AG04450 (cell line): ENCODE data around the gene ART3. TPM values are rescaled to one million over a fixed set of nuclear protein-coding genes. Genes with fewer than 3 reads are reported as not detected.

Source experiments
- CTCF ChIA-PET: fragments of 300-600, 350-600 bp; formaldehyde crosslinking; extraction: SDS; loops from one replicate; lab custom pipeline; 2022; ENCODE audit warnings: antibody characterized with exemption, inconsistent platforms; lab: Charles Lee
- POLR2A ChIA-PET: fragments of 350-600 bp; formaldehyde crosslinking; extraction: SDS; loops from one replicate; lab custom pipeline; 2021; ENCODE audit warnings: antibody characterized with exemption, inconsistent platforms; lab: Yijun Ruan, JAX
- DNase-seq: peaks from one replicate; pipeline ENCODE4 v3.0.0-alpha.2; 2011; ENCODE audit warnings: low read depth, low spot score
- H3K27ac ChIP-seq: one replicate; pipeline ENCODE4 v1.5.1; 2012; ENCODE audit warnings: low read depth, low read length, control low read depth
- H3K27me3 ChIP-seq: one replicate; pipeline ENCODE4 v1.6.0; 2012; ENCODE audit warnings: low read length; ENCODE audit not compliant: control insufficient read depth, insufficient read depth
- H3K4me3 ChIP-seq: 2 replicates; pipeline ENCODE4 v1.5.1; 2011; ENCODE audit warnings: mild to moderate bottlenecking, low read depth, low read length, control low read depth
- H3K9me3 ChIP-seq: 2 replicates; pipeline ENCODE4 v1.5.1; 2012; ENCODE audit warnings: low read length; ENCODE audit not compliant: control insufficient read depth, insufficient read depth
- polyA plus RNA-seq: library from polyadenylated mRNA; depleted of rRNA; stranded (reverse); fragments of >200 nt; gene quantifications from 2 replicates; pipeline ENCODE4 v1.2.3, GENCODE V29; 2011
- TF ChIP-seq, protein P1 (sequence below): IDR thresholded peaks from 2 replicates; pipeline ENCODE4 v1.5.1; 2011; ENCODE audit warnings: low read depth, low read length, control low read depth, inconsistent platforms

The ART3 gene
- polyA plus RNA-seq, 1 experiment, result 0.20 TPM

DNA sequence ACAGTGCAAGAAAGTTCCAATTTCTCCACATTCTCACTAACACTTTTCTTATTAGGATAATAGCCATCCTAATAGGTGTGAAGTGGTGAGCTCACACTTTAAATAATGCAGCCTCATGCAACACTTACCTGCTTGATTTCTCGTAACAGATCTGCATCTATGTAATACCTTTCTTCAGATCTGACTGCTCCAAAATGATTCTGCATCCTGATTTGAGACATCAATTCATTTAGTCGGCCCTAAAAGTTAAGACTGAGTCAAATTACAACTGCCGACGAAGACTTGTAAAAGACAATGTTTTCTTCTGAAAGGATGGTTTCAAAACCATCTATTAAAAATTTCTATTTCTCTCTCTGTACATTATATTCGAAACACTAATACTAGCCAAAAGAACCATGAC is 43.0 kb downstream of the ART3 start:
- TF ChIP-seq, protein P1, sequence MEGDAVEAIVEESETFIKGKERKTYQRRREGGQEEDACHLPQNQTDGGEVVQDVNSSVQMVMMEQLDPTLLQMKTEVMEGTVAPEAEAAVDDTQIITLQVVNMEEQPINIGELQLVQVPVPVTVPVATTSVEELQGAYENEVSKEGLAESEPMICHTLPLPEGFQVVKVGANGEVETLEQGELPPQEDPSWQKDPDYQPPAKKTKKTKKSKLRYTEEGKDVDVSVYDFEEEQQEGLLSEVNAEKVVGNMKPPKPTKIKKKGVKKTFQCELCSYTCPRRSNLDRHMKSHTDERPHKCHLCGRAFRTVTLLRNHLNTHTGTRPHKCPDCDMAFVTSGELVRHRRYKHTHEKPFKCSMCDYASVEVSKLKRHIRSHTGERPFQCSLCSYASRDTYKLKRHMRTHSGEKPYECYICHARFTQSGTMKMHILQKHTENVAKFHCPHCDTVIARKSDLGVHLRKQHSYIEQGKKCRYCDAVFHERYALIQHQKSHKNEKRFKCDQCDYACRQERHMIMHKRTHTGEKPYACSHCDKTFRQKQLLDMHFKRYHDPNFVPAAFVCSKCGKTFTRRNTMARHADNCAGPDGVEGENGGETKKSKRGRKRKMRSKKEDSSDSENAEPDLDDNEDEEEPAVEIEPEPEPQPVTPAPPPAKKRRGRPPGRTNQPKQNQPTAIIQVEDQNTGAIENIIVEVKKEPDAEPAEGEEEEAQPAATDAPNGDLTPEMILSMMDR, result no peak
- Histone ChIP-seq H3K27me3 (no peaks in the 10 kb centered on the region), H3K27ac (no peak overlapping the region), H3K4me3 (no peak overlapping the region), H3K9me3 (no peaks in the 10 kb centered on the region)
- POLR2A ChIA-PET, result no interaction called here
- CTCF ChIA-PET, result no interaction called here
- DNase-seq, result no peak

DNA sequence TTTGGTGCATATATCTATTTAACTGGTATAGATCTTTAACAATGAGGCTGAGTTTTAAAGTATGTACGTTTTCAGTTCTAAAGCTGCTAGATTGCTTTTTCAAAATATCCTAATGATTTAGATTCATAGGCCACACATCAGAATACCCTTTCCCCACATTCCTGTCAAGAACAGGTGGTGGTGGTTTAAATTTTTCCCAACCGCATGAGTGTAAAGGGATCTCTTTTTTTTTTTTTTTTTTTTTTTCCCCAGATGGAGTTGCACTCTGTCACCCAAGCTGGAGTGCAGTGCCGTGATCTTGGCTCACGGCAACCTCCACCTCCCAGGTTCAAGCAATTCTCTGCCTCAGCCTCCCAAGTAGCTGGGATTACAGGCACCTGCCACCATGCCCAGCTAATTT is 45.7 kb downstream of the ART3 start:
- H3K27me3 ChIP-seq, result no peaks in the 10 kb centered on the region
- H3K9me3 ChIP-seq, result no peaks in the 10 kb centered on the region
- H3K4me3 ChIP-seq, result no peak overlapping the region
- TF ChIP-seq, protein P1, result no peak
- no peak overlapping the region for H3K27ac ChIP-seq
- ChIA-PET POLR2A (interaction anchor here (0.6 kb wide), 1 partner anchor 129 kb away, joined by 3 read pairs; no protein-coding TSS in a partner anchor), CTCF (interaction anchor here (0.7 kb wide), 2 partner anchors 113 to 187 kb away, joined by 3 to 8 read pairs; partner anchors contain the start of gene CXCL9)
- DNase-seq, result no peak

DNA sequence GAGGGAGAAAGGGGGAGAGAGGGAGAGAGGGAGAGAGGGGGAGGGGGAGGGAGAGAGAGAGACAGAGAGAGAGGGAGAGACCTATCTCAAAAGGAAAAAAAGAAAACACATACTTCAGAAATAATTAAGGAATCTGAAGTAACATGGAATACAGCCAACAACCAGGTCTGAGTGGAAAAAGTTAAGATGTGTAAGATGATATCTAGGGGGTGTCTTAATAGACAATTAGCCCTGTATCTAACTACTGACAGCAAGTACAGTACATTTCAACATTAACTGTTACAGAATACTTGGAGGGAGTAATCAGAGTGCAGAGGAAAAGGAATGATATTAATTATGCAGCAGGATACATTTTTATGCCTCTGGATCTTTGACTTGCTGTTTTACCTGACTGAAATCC is 51.3 kb downstream of the ART3 start:
- no peak overlapping the region for H3K4me3 ChIP-seq
- ChIA-PET CTCF (no interaction called here), POLR2A (no interaction called here)
- TF ChIP-seq, protein P1, result no peak
- no peaks in the 10 kb centered on the region for H3K9me3 ChIP-seq
- DNase-seq, result no peak
- no peaks in the 10 kb centered on the region for H3K27me3 ChIP-seq
- no peak overlapping the region for H3K27ac ChIP-seq

- no peak for DNase-seq
- ChIA-PET POLR2A (no interaction called here), CTCF (interaction anchor here (1.3 kb wide), 1 partner anchor 41 kb away, joined by 4 read pairs; no protein-coding TSS in a partner anchor)
- H3K9me3 ChIP-seq, result no peaks in the 10 kb centered on the region
- TF ChIP-seq, protein P1, result no peak
- H3K27ac ChIP-seq, result no peak overlapping the region
- no peak overlapping the region for H3K4me3 ChIP-seq
- H3K27me3 ChIP-seq, result no peaks in the 10 kb centered on the region
Observed at GRCh38 chr4:76127754-76128153, 53.2 kb downstream of the ART3 start.

DNA sequence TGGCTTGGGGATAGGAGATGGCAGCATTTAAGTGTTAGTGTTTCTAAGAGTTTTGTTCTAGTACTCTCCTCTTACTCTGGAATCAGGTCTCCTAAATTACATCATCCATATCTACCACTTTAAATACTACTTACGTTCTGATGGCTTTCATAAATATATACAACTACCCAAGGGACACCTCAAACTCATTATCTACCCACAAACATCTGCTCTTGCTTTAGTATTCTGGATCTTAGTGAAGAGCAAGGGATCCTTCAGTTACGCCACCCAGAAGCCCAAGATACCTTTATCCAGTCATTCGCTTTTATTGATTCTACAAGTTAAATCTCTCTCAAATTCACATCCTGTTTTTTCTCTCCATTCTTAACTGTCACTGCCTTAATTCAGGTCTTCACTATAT is 66.7 kb downstream of the ART3 start:
- no peak overlapping the region for H3K27ac ChIP-seq
- H3K27me3 ChIP-seq, result no peaks in the 10 kb centered on the region
- CTCF ChIA-PET, result interaction anchor here (1.0 kb wide), 1 partner anchor 145 kb away, joined by 4 read pairs; no protein-coding TSS in a partner anchor
- POLR2A ChIA-PET, result no interaction called here
- TF ChIP-seq, protein P1, result no peak
- H3K9me3 ChIP-seq, result no peaks in the 10 kb centered on the region
- no peak for DNase-seq
- no peak overlapping the region for H3K4me3 ChIP-seq
